AG04449 (cell line): Measurements from ENCODE around the gene OTOF.

ENCODE experiments used
- CTCF ChIA-PET: fragments of 350-600 bp; formaldehyde crosslinking; extraction: SDS; loops from one replicate; lab custom pipeline; 2021; ENCODE audit warnings: antibody characterized with exemption; lab: Yijun Ruan, JAX
- POLR2A ChIA-PET: fragments of 400-600, 350-600 bp; formaldehyde crosslinking; extraction: SDS; loops from one replicate; lab custom pipeline; 2020; ENCODE audit warnings: antibody characterized with exemption, inconsistent platforms; lab: Yijun Ruan, JAX
- DNase-seq: peaks from one replicate; pipeline ENCODE4 v3.0.0-alpha.2; 2010; ENCODE audit warnings: low read depth, low spot score
- H3K4me3 ChIP-seq: 2 replicates; pipeline ENCODE4 v1.5.1; 2011; ENCODE audit warnings: low read depth, mild to moderate bottlenecking, control low read depth, low read length
- TF ChIP-seq, protein P1 (sequence below): IDR thresholded peaks from one replicate; pipeline ENCODE4 v1.5.1; 2011; ENCODE audit warnings: mild to moderate bottlenecking, moderate library complexity, low read length, control low read depth, inconsistent platforms; ENCODE audit not compliant: insufficient read depth; ENCODE audit errors: missing control alignments

OTOF gene

DNA sequence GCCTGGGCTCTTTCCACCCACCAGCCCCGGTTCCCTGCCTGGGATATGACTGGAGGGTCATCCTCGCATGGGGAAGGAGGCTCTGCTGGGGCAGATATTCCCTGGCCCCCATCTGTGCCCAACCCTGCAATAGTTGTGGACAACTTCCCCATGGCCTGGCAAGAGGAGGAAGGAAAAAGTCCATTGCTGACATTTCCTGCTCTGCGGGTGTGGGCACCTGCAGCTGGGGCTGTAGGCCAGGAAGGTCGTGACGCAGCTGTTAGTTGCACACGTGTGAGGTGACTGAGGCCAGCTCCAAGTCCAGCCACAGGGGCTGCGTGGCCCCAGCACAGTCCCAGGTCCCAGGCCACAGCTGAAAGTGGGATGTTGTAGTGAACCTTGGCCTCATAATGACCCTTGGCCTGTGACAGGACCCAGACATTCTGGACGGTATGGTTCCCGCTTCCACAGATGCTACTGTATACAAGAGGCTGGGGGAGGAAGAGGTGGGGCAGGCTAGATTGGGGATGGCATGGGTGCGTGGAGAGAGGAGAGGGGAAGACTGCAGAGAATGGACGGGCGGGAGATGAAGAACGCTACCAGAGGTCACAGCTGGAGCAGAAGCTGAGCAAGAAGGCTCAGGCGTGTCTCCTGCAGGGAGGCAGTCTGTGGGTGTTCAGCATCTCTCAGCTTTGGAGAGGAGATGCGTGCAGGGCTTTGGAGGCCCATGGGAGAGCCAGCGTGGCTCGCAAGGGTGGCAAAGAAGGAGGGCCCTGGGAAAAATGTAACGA lies 22.1 kb downstream of the OTOF start:
- TF ChIP-seq, protein P1, sequence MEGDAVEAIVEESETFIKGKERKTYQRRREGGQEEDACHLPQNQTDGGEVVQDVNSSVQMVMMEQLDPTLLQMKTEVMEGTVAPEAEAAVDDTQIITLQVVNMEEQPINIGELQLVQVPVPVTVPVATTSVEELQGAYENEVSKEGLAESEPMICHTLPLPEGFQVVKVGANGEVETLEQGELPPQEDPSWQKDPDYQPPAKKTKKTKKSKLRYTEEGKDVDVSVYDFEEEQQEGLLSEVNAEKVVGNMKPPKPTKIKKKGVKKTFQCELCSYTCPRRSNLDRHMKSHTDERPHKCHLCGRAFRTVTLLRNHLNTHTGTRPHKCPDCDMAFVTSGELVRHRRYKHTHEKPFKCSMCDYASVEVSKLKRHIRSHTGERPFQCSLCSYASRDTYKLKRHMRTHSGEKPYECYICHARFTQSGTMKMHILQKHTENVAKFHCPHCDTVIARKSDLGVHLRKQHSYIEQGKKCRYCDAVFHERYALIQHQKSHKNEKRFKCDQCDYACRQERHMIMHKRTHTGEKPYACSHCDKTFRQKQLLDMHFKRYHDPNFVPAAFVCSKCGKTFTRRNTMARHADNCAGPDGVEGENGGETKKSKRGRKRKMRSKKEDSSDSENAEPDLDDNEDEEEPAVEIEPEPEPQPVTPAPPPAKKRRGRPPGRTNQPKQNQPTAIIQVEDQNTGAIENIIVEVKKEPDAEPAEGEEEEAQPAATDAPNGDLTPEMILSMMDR: no peak
- ChIA-PET CTCF (interaction anchor here (1.0 to 1.1 kb wide), 2 partner anchors 11 to 14 kb away, joined by 3 read pairs; no protein-coding TSS in a partner anchor), POLR2A (no interaction called here)
- DNase-seq: no peak
- H3K4me3 ChIP-seq: no peak overlapping the region

DNA sequence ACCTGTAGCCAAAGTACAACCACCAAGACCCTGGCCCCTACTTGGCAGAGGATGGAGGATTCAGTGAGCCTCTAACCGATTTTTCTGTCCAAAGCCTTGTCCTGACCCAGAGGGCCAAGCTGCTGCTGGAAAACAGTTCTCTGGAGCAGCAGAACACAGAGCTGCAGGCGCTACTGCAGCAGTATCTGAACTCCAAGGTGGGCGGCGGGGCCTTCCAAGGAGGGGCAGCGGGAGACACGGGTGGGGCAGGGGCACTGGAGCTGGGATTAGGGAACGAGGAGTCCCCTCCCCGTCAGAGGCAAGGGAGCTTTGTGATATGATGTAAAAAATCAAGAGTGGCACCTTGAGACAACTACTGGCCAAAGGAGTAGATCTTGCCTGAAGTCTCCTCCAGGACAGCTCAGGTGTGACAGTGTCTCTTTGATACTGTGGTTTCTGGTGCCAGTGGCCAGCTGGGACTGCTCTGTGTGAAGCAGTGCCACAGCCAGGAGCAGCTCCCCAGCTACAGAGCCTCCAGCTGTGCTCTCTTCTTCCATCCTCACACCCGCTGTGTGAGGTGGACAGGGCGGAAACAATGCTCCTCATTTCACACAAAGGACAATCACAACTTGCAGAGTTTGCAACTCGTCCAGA lies 22.8 kb downstream of the OTOF start:
- CTCF ChIA-PET: interaction anchor here (1.1 to 1.4 kb wide), 2 partner anchors 12 to 14 kb away, joined by 3 to 4 read pairs; no protein-coding TSS in a partner anchor
- no peak overlapping the region for H3K4me3 ChIP-seq
- DNase-seq: no peak
- TF ChIP-seq, protein P1: no peak
- POLR2A ChIA-PET: no interaction called here

DNA sequence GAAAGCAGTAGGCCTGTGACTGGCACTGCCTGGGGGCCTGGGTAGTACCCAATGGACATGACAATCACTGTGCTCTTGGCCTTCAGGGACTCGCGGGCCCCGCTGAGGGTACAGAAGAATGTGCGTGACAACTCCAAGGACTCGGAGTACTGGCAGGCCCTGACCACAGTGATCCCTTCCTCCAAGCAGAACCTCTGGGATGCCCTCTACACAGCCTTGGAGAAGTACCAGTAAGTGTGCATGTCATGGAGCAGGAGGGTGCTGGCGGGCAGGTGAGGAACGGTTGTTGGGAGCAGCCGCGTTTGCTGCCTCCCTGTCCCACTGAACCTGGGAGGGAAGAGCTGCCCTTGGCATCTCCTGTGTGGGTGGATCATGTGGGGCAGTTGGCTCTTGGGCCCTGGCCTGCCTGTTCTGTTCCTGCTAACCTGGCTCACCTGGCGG lies 23.3 kb downstream of the OTOF start:
- H3K4me3 ChIP-seq: no peak overlapping the region
- no peak for DNase-seq
- POLR2A ChIA-PET: no interaction called here
- CTCF ChIA-PET: interaction anchor here (1.4 kb wide), 1 partner anchor 13 kb away, joined by 4 read pairs; no protein-coding TSS in a partner anchor
- TF ChIP-seq, protein P1: no peak

DNA sequence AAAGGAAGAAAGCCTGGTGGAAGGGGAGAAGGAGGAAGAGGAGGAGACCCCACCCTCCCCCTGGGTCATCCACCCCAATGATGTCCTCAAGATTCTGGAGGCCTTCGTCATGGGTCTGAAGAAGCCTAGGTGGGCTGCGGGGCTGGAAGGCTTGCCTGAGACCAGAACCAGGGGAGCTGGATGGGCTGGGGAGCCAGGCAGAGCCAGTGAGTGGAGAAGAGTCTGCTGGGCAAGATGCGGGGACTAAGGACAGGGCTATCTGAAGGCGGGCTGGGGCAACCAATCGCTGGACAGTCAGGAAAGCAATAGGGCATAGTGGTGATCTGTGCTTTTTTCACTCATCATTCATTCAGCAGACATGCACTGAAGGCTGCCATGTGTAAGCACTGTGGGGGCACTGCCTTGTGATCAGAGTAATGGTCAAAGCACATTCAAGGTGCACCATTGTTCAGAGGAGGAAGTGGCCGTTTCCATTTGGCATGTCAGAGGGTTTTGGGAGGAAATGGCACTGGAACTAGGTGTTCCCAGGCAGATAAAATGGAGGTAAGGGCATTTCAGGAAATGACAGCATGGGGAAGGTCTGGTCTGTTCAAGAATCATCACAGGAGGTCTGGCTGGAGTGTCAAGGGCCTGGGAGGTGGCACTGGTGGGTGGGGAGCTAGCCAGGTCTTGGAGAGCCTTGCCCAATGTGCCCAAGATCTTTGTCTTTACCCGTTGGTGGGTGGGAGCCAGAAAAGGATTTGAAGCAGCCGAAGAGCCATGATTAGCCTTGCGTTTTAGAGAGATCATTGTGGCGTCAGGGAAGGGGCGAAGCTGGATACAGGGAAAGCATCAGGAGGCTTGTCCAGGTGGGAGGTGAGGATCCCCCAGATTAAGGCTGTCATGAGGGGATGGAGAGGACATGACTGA lies 24.2 kb downstream of the OTOF start:
- ChIA-PET CTCF (interaction anchor here (1.4 kb wide), 1 partner anchor 14 kb away, joined by 4 read pairs; no protein-coding TSS in a partner anchor), POLR2A (no interaction called here)
- H3K4me3 ChIP-seq: no peak overlapping the region
- DNase-seq: no peak
- TF ChIP-seq, protein P1: no peak

DNA sequence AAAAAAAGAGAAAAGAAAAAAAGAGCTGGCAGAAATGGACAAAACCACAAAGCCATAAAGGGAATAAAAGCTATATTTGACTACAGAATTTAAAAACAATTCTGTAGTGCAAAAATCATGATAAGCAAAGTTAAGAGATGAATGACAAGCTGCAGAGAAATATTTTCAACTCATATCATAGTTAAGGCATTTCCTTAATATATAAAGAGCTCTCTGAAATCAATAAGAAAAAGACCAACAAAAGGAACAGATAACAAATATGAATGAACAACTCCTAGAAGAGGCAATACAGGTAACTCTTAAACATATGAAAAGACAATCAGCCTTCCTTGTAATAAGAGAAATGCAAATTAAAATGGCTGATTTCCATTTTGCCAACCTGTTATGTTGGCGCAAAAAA lies 26.2 kb downstream of the OTOF start:
- DNase-seq: no peak
- H3K4me3 ChIP-seq: no peak overlapping the region
- TF ChIP-seq, protein P1: no peak
- CTCF ChIA-PET: interaction anchor here (0.8 to 2.4 kb wide), 3 partner anchors 9 to 12 kb away, joined by 4 to 8 read pairs (median 4); no protein-coding TSS in a partner anchor
- POLR2A ChIA-PET: no interaction called here
